Spleen (tissue), 11 donors: ENCODE measurements around the gene PARD3. TPM values are rescaled to one million over a fixed set of nuclear protein-coding genes. Genes with fewer than 3 reads are reported as not detected.

Experiments
- DNase-seq: peaks from one replicate; pipeline ENCODE4 v3.0.0-alpha.2; 2020
- H3K27ac ChIP-seq, 8 donors: fragments of 200-600 bp; sonication (generic) in 7 of 8; 1 replicate in 4 of 8; 2 replicates in 4 of 8; pipeline versions ENCODE4 v1.5.0 to v1.8.0; 2016 to 2021; ENCODE audit warnings: inconsistent platforms in 4 of 8, mild to moderate bottlenecking in 4 of 8, moderate library complexity in 1 of 8
- H3K27me3 ChIP-seq, 7 donors: fragments of 200-600 bp; sonication (generic) in 6 of 7; replicated peaks in 1 of 7; 1 replicate in 4 of 7; 2 replicates in 3 of 7; pipeline versions ENCODE4 v1.5.0 to v1.8.0; 2016 to 2021; ENCODE audit warnings: inconsistent platforms in 3 of 7, mild to moderate bottlenecking in 1 of 7
- H3K36me3 ChIP-seq, 6 donors: fragments of 200-600 bp; sonication (generic) in 5 of 6; 1 replicate in 4 of 6; 2 replicates in 2 of 6; pipeline versions ENCODE4 v1.5.0 to v1.8.0; 2016 to 2021; ENCODE audit warnings: inconsistent platforms in 2 of 6
- H3K4me1 ChIP-seq, 6 donors: fragments of 200-600 bp; sonication (generic) in 5 of 6; 1 replicate in 3 of 6; 2 replicates in 3 of 6; pipeline versions ENCODE4 v1.5.0 to v1.8.0; 2016 to 2021; ENCODE audit warnings: inconsistent platforms in 3 of 6
- H3K4me3 ChIP-seq, 8 donors: fragments of 200-600 bp; sonication (generic) in 7 of 8; 1 replicate in 4 of 8; 2 replicates in 4 of 8; pipeline versions ENCODE4 v1.5.0 to v1.8.0; 2016 to 2021; ENCODE audit warnings: inconsistent platforms in 4 of 8, mild to moderate bottlenecking in 4 of 8, moderate library complexity in 2 of 8
- H3K9me3 ChIP-seq, 8 donors: fragments of 200-600 bp; sonication (generic) in 7 of 8; 1 replicate in 4 of 8; 2 replicates in 4 of 8; pipeline versions ENCODE4 v1.5.0 to v1.8.0; 2016 to 2021; ENCODE audit warnings: inconsistent platforms in 4 of 8
- CTCF ChIP-seq, 11 experiments: fragments of 200-600 bp in 7 of 11; fragments of 450-650 bp in 4 of 11; sonication (generic) in 4 of 11; IDR thresholded peaks in 8 of 11; conservative IDR thresholded peaks in 3 of 11; 1 replicate in 7 of 11; 2 replicates in 4 of 11; pipeline versions ENCODE4 v1.4.0 to v1.8.0; 2016 to 2021; ENCODE audit warnings: antibody characterized with exemption in 11 of 11, inconsistent platforms in 4 of 11, mild to moderate bottlenecking in 1 of 11
- POLR2A ChIP-seq, 3 donors: fragments of 450-650 bp; IDR thresholded peaks; one replicate each; pipeline ENCODE4 v1.5.1; 2017; ENCODE audit warnings: antibody characterized with exemption in 3 of 3, mild to moderate bottlenecking in 1 of 3
- POLR2AphosphoS5 ChIP-seq, 3 donors: sonication (generic); formaldehyde crosslinking; IDR thresholded peaks; one replicate each; pipeline ENCODE4 v1.5.1; 2017; ENCODE audit warnings: antibody characterized with exemption in 3 of 3
- WGBS, 5 donors: extraction: QIAGEN DNeasy Blood & Tissue Kit in 3 of 5; methylation state at CpG; one replicate each; pipeline versions ENCODE4 v1.1.5 to v1.1.7; 2013 to 2018; 5-methylcytosine and 5-hydroxymethylcytosine counted together
- intact Hi-C: fragments of 100-400 bp; cut with DNase I; formaldehyde crosslinking; loops from one replicate; pipeline ENCODE4 v1.15.0; 2023; ENCODE audit warnings: low total_unique reads
- polyA plus RNA-seq, 3 donors: library from polyadenylated mRNA; stranded (reverse); fragments of 200-250 nt; gene quantifications; one replicate each; pipeline ENCODE4 v1.2.1, GENCODE V29; 2013
- total RNA-seq, 7 donors: library from RNA; depleted of rRNA in 3 of 7; stranded (reverse); fragments of >200 nt in 3 of 7; fragmentation: NEBNext Ultra II Directional in 4 of 7; extraction: Animal tissue kit (Norgen Biotek cat#: 25700) in 4 of 7; gene quantifications; one replicate each; pipeline versions ENCODE4 v1.1.0 to v1.2.1, GENCODE V29; 2016 to 2021
- donor health status: healthy with polysubstance abuse.
- donor health status: DM: no; HTN: no; CAD: no; lungs with moderate emphysema.
- donor health status: DM: no; HTN: no; CAD: no.
- donor health status: Bipolar disorder and iron deficiency.
- donor health status: healthy.
- donor health status: DM: no; HTN: no; CAD: no.
- donor health status: DM: yes; HTN: yes; CAD: no.

The PARD3 gene
- total and polyA plus RNA-seq, 10 donors, result 2.8 to 18.9 (median 10.8) TPM

GRCh38 chr10:34549001-34549400, 266.1 kb downstream of the PARD3 start:
- no peak overlapping the region for H3K4me3 ChIP-seq
- no peak overlapping the region for H3K27ac ChIP-seq
- DNase-seq, result no peak
- no peaks in the 10 kb centered on the region for H3K27me3 ChIP-seq
- no peak for TF ChIP-seq POLR2AphosphoS5 (IDR thresholded peaks at IDR 0.05)
- TF ChIP-seq CTCF (IDR thresholded peaks at IDR 0.05 in 8 of 11, conservative IDR thresholded peaks at IDR 0.05 in 3 of 11), result no peak
- no peaks in the 10 kb centered on the region for H3K36me3 ChIP-seq
- no peaks in the 10 kb centered on the region for H3K9me3 ChIP-seq
- WGBS, 5 donors, result 85 to 98% (median 95%) methylated on average over 3 of the region's 3 CpGs
- intact Hi-C loops, result no loop called here
- no peaks in the 10 kb centered on the region for H3K4me1 ChIP-seq

- no peaks in the 10 kb centered on the region for H3K9me3 ChIP-seq
- no peaks in the 10 kb centered on the region for H3K27me3 ChIP-seq
- WGBS, 5 donors, result 73 to 82% (median 75%) methylated on average over 4 of the region's 4 CpGs
- intact Hi-C loops, result no loop called here
- H3K4me1 ChIP-seq, result no peaks in the 10 kb centered on the region
- DNase-seq, result no peak
- H3K4me3 ChIP-seq, result no peak overlapping the region
- H3K27ac ChIP-seq, result no peak overlapping the region
- H3K36me3 ChIP-seq, result no peaks in the 10 kb centered on the region
- TF ChIP-seq POLR2A (IDR thresholded peaks at IDR 0.05), result no peak
- no peak for TF ChIP-seq CTCF (IDR thresholded peaks at IDR 0.05 in 8 of 11, conservative IDR thresholded peaks at IDR 0.05 in 3 of 11)
- TF ChIP-seq POLR2AphosphoS5 (IDR thresholded peaks at IDR 0.05), result no peak
These were observed 266.6 kb downstream of the PARD3 start for GRCh38 chr10:34548466-34548865.

GRCh38 chr10:34547695-34548094, 267.4 kb downstream of the PARD3 start:
- intact Hi-C loops, result no loop called here
- no peaks in the 10 kb centered on the region for H3K36me3 ChIP-seq
- WGBS, 5 donors, result 83 to 92% (median 88%) methylated on average over 2 of the region's 2 CpGs

GRCh38 chr10:34547291-34547690, 267.8 kb downstream of the PARD3 start:
- DNase-seq, result no peak
- no peaks in the 10 kb centered on the region for H3K9me3 ChIP-seq
- no peaks in the 10 kb centered on the region for H3K36me3 ChIP-seq
- H3K4me1 ChIP-seq, result no peaks in the 10 kb centered on the region
- H3K27ac ChIP-seq, result no peak overlapping the region
- H3K27me3 ChIP-seq, result no peaks in the 10 kb centered on the region
- TF ChIP-seq POLR2AphosphoS5 (IDR thresholded peaks at IDR 0.05), result no peak
- no peak for TF ChIP-seq CTCF (IDR thresholded peaks at IDR 0.05 in 8 of 11, conservative IDR thresholded peaks at IDR 0.05 in 3 of 11)
- no peak for TF ChIP-seq POLR2A (IDR thresholded peaks at IDR 0.05)
- WGBS, 5 donors, result 69 to 84% (median 74%) methylated on average over 5 of the region's 5 CpGs
- no peak overlapping the region for H3K4me3 ChIP-seq
- intact Hi-C loops, result no loop called here

More at GRCh38 chr10:34547695-34548094, 267.4 kb downstream of the PARD3 start:
- Histone ChIP-seq H3K27me3 (no peaks in the 10 kb centered on the region), H3K27ac (no peak overlapping the region), H3K9me3 (no peaks in the 10 kb centered on the region), H3K4me1 (no peaks in the 10 kb centered on the region), H3K4me3 (no peak overlapping the region)
- TF ChIP-seq CTCF (IDR thresholded peaks at IDR 0.05 in 8 of 11, conservative IDR thresholded peaks at IDR 0.05 in 3 of 11), result no peak
- TF ChIP-seq POLR2A (IDR thresholded peaks at IDR 0.05), result no peak
- no peak for TF ChIP-seq POLR2AphosphoS5 (IDR thresholded peaks at IDR 0.05)
- no peak for DNase-seq
